ENCODE measurements around the gene GRIA1. TPM values are rescaled to one million over a fixed set of nuclear protein-coding genes. Genes with fewer than 3 reads are reported as not detected.
"Not testable (repeated sequence)": the region's sequence is repeated elsewhere in the genome, so short reads cannot be mapped to it uniquely, and the experiment has no call there.

The GRIA1 gene
- total RNA-seq, 1 donor from 2014 or later: not detected

- H3K4me3 Mint-ChIP-seq (ENCODE audit: unreplicated experiment): no peak overlapping the region
- no peak overlapping the region for H3K27ac Mint-ChIP-seq (ENCODE audit: unreplicated experiment)
- DNase-seq: no peak
- H3K4me1 Mint-ChIP-seq (ENCODE audit: low read depth, unreplicated experiment): peaks cover 6% of the 10 kb centered on the region
- no peaks in the 10 kb centered on the region for H3K27me3 Mint-ChIP-seq (ENCODE audit: unreplicated experiment)
- TF ChIP-seq CTCF (IDR thresholded peaks at IDR 0.05; ENCODE audit: partially characterized antibody, unreplicated experiment): no peak
- peaks cover 2% of the 10 kb centered on the region for H3K9me3 Mint-ChIP-seq (ENCODE audit: unreplicated experiment)
- H3K36me3 Mint-ChIP-seq (ENCODE audit: unreplicated experiment): no peaks in the 10 kb centered on the region
Observed at GRCh38 chr5:153829510-153830065, 339.1 kb downstream of the GRIA1 start.

GRCh38 chr5:153831973-153832372 lies 341.5 kb downstream of the GRIA1 start:
- no peaks in the 10 kb centered on the region for H3K4me1 Mint-ChIP-seq (ENCODE audit: low read depth, unreplicated experiment)
- no peaks in the 10 kb centered on the region for H3K36me3 Mint-ChIP-seq (ENCODE audit: unreplicated experiment)
- no peak for DNase-seq
- no peaks in the 10 kb centered on the region for H3K27me3 Mint-ChIP-seq (ENCODE audit: unreplicated experiment)
- no peaks in the 10 kb centered on the region for H3K9me3 Mint-ChIP-seq (ENCODE audit: unreplicated experiment)
- no peak overlapping the region for H3K27ac Mint-ChIP-seq (ENCODE audit: unreplicated experiment)
- H3K4me3 Mint-ChIP-seq (ENCODE audit: unreplicated experiment): no peak overlapping the region
- TF ChIP-seq CTCF (IDR thresholded peaks at IDR 0.05; ENCODE audit: partially characterized antibody, unreplicated experiment): no peak

- no peak for TF ChIP-seq CTCF (IDR thresholded peaks at IDR 0.05; ENCODE audit: partially characterized antibody, unreplicated experiment)
- no peaks in the 10 kb centered on the region for H3K36me3 Mint-ChIP-seq (ENCODE audit: unreplicated experiment)
- H3K4me1 Mint-ChIP-seq (ENCODE audit: low read depth, unreplicated experiment): no peaks in the 10 kb centered on the region
- H3K9me3 Mint-ChIP-seq (ENCODE audit: unreplicated experiment): no peaks in the 10 kb centered on the region
- DNase-seq: no peak
- no peak overlapping the region for H3K4me3 Mint-ChIP-seq (ENCODE audit: unreplicated experiment)
- H3K27me3 Mint-ChIP-seq (ENCODE audit: unreplicated experiment): no peaks in the 10 kb centered on the region
- H3K27ac Mint-ChIP-seq (ENCODE audit: unreplicated experiment): no peak overlapping the region
Observed at GRCh38 chr5:153835891-153836515, 345.5 kb downstream of the GRIA1 start.

- H3K4me3 Mint-ChIP-seq (ENCODE audit: unreplicated experiment); DNase-seq; H3K4me1 Mint-ChIP-seq (ENCODE audit: low read depth, unreplicated experiment); H3K27me3 Mint-ChIP-seq (ENCODE audit: unreplicated experiment); H3K27ac Mint-ChIP-seq (ENCODE audit: unreplicated experiment); H3K36me3 Mint-ChIP-seq (ENCODE audit: unreplicated experiment); H3K9me3 Mint-ChIP-seq (ENCODE audit: unreplicated experiment): not testable (repeated sequence)
Observed at GRCh38 chr5:153849303-153850113, 359.0 kb downstream of the GRIA1 start.

- Mint-ChIP-seq H3K4me3 (ENCODE audit: unreplicated experiment) (no peak overlapping the region), H3K4me1 (ENCODE audit: low read depth, unreplicated experiment) (no peaks in the 10 kb centered on the region), H3K27ac (ENCODE audit: unreplicated experiment) (no peak overlapping the region), H3K9me3 (ENCODE audit: unreplicated experiment) (no peaks in the 10 kb centered on the region), H3K27me3 (ENCODE audit: unreplicated experiment) (no peaks in the 10 kb centered on the region), H3K36me3 (ENCODE audit: unreplicated experiment) (no peaks in the 10 kb centered on the region)
- TF ChIP-seq CTCF (IDR thresholded peaks at IDR 0.05; ENCODE audit: partially characterized antibody, unreplicated experiment): no peak
- no peak for DNase-seq
Observed at GRCh38 chr5:153860195-153860886, 369.9 kb downstream of the GRIA1 start.

GRCh38 chr5:153862906-153863305 lies 372.4 kb downstream of the GRIA1 start:
- H3K4me1 Mint-ChIP-seq (ENCODE audit: low read depth, unreplicated experiment); H3K27me3 Mint-ChIP-seq (ENCODE audit: unreplicated experiment); H3K27ac Mint-ChIP-seq (ENCODE audit: unreplicated experiment); DNase-seq; H3K4me3 Mint-ChIP-seq (ENCODE audit: unreplicated experiment); H3K36me3 Mint-ChIP-seq (ENCODE audit: unreplicated experiment); H3K9me3 Mint-ChIP-seq (ENCODE audit: unreplicated experiment): not testable (repeated sequence)
